Type B pancreatic cell (in vitro differentiated cells): ENCODE data around the gene UBR7. TPM values are rescaled to one million over a fixed set of nuclear protein-coding genes. Genes with fewer than 3 reads are reported as not detected.
"Not testable (repeated sequence)": the region's sequence is repeated elsewhere in the genome, so short reads cannot be mapped to it uniquely, and the experiment has no call there.

ENCODE experiments used
- DNase-seq: peaks from one replicate; pipeline ENCODE4 v3.0.0; 2021; ENCODE audit warnings: mixed read lengths; ENCODE audit not compliant: unreplicated experiment; ENCODE audit errors: extremely low spot score
- H3K27ac Mint-ChIP-seq: 2 replicates; pipeline ENCODE4 v1.8.0; 2021; ENCODE audit warnings: mild to moderate bottlenecking, mixed read lengths
- H3K27me3 Mint-ChIP-seq: 2 replicates; pipeline ENCODE4 v1.8.0; 2021; ENCODE audit warnings: mixed read lengths
- H3K36me3 Mint-ChIP-seq: 2 replicates; pipeline ENCODE4 v1.8.0; 2021; ENCODE audit warnings: mixed read lengths
- H3K4me1 Mint-ChIP-seq: one replicate; pipeline ENCODE4 v1.8.0; 2021; ENCODE audit warnings: mixed read lengths; ENCODE audit not compliant: unreplicated experiment
- H3K4me3 Mint-ChIP-seq: 2 replicates; pipeline ENCODE4 v1.8.0; 2021; ENCODE audit warnings: mild to moderate bottlenecking, mixed read lengths
- H3K9me3 Mint-ChIP-seq: 2 replicates; pipeline ENCODE4 v1.8.0; 2021; ENCODE audit warnings: mixed read lengths
- CTCF ChIP-seq: fragments of 200-600 bp; sonication (generic); conservative IDR thresholded peaks from 2 replicates; pipeline ENCODE4 v1.5.0; 2021; ENCODE audit warnings: antibody characterized with exemption, mild to moderate bottlenecking
- total RNA-seq: library from RNA; stranded (reverse); gene quantifications from 2 replicates; pipeline ENCODE4 v1.2.1, GENCODE V29; 2021; ENCODE audit warnings: low replicate concordance

The UBR7 gene
- total RNA-seq, 1 donor from 2014 or later: 21.7 TPM

GRCh38 chr14:93169619-93170018 is 37.4 kb upstream of the UBR7 start:
- H3K4me3 Mint-ChIP-seq, H3K36me3 Mint-ChIP-seq, H3K27ac Mint-ChIP-seq: not testable (repeated sequence)

GRCh38 chr14:93170141-93170540 is 36.9 kb upstream of the UBR7 start:
- H3K4me1 Mint-ChIP-seq, H3K9me3 Mint-ChIP-seq, H3K27ac Mint-ChIP-seq, H3K4me3 Mint-ChIP-seq, H3K27me3 Mint-ChIP-seq, DNase-seq, H3K36me3 Mint-ChIP-seq: not testable (repeated sequence)

More at GRCh38 chr14:93169619-93170018, 37.4 kb upstream of the UBR7 start:
- H3K9me3 Mint-ChIP-seq, H3K27me3 Mint-ChIP-seq, H3K4me1 Mint-ChIP-seq, DNase-seq: not testable (repeated sequence)

- peaks cover 4% of the 10 kb centered on the region for H3K4me1 Mint-ChIP-seq
- DNase-seq: no peak
- no peak overlapping the region for H3K27ac Mint-ChIP-seq
- H3K27me3 Mint-ChIP-seq: no peaks in the 10 kb centered on the region
- H3K36me3 Mint-ChIP-seq: no peaks in the 10 kb centered on the region
- no peak for TF ChIP-seq CTCF
- no peak overlapping the region for H3K4me3 Mint-ChIP-seq
- no peaks in the 10 kb centered on the region for H3K9me3 Mint-ChIP-seq
Observed at GRCh38 chr14:93171376-93171775, 35.7 kb upstream of the UBR7 start.

GRCh38 chr14:93173943-93174395 is 33.1 kb upstream of the UBR7 start:
- no peaks in the 10 kb centered on the region for H3K27me3 Mint-ChIP-seq
- TF ChIP-seq CTCF: no peak
- DNase-seq: no peak
- H3K9me3 Mint-ChIP-seq: no peaks in the 10 kb centered on the region
- no peak overlapping the region for H3K27ac Mint-ChIP-seq
- no peaks in the 10 kb centered on the region for H3K36me3 Mint-ChIP-seq
- peaks cover 8% of the 10 kb centered on the region for H3K4me1 Mint-ChIP-seq
- no peak overlapping the region for H3K4me3 Mint-ChIP-seq

GRCh38 chr14:93174731-93175130 is 32.3 kb upstream of the UBR7 start:
- H3K36me3 Mint-ChIP-seq, H3K4me3 Mint-ChIP-seq, H3K27me3 Mint-ChIP-seq, H3K9me3 Mint-ChIP-seq, H3K4me1 Mint-ChIP-seq, DNase-seq, H3K27ac Mint-ChIP-seq: not testable (repeated sequence)

GRCh38 chr14:93175492-93175891 is 31.6 kb upstream of the UBR7 start:
- TF ChIP-seq CTCF: no peak
- no peak overlapping the region for H3K27ac Mint-ChIP-seq

GRCh38 chr14:93183596-93184317 is 23.3 kb upstream of the UBR7 start:
- Mint-ChIP-seq H3K4me3 (peak overlapping the region; percentile 93), H3K27me3 (no peaks in the 10 kb centered on the region), H3K4me1 (peaks cover 21% of the 10 kb centered on the region), H3K27ac (peak overlapping the region; percentile 89), H3K9me3 (no peaks in the 10 kb centered on the region), H3K36me3 (no peaks in the 10 kb centered on the region)
- DNase-seq: no peak
- TF ChIP-seq CTCF: no peak

More at GRCh38 chr14:93175492-93175891, 31.6 kb upstream of the UBR7 start:
- H3K36me3 Mint-ChIP-seq: no peaks in the 10 kb centered on the region
- H3K27me3 Mint-ChIP-seq: no peaks in the 10 kb centered on the region
- no peak overlapping the region for H3K4me3 Mint-ChIP-seq
- peaks cover 8% of the 10 kb centered on the region for H3K4me1 Mint-ChIP-seq
- DNase-seq: no peak
- no peaks in the 10 kb centered on the region for H3K9me3 Mint-ChIP-seq
